A549 treated with CORT108297 at 1 μM for 4 hours (cell line): Measurements from ENCODE around the gene EMP2. TPM values are rescaled to one million over a fixed set of nuclear protein-coding genes. Genes with fewer than 3 reads are reported as not detected.

Experiments used
- total RNA-seq: library from RNA; stranded (reverse); fragments of 200-300 nt; extraction: Qiagen RNA extraction; gene quantifications from 5 replicates; pipeline ENCODE4 v1.2.3, GENCODE V29; 2022

EMP2 gene
- total RNA-seq, result 16.6 to 25.9 TPM (median 25.0 TPM) in 5 replicates

GRCh38 chr16:10579965-10580882 lies at the start of gene EMP2:
TSS of gene EMP2 (minus strand) at chr16:10580598. CDS start at chr16:10547617, 32,981 bp downstream.

Other genes starting within 250 kb of the EMP2 start
- 10.7 to 12.5 TPM (median 10.8 TPM) in 5 replicates for gene ATF7IP2, start 194.5 kb downstream of the EMP2 start, total RNA-seq
- not detected in 5 replicates for gene TEKT5, start 114.3 kb upstream of the EMP2 start, total RNA-seq
- gene NUBP1, start 163.2 kb upstream of the EMP2 start, total RNA-seq, result 41.9 to 46.1 TPM (median 42.1 TPM) in 5 replicates
- 0.05 to 0.15 TPM (median 0.11 TPM) in 5 replicates for gene TVP23A, start 238.2 kb upstream of the EMP2 start, total RNA-seq